ENCODE data around the gene SLC10A7. TPM values are rescaled to one million over a fixed set of nuclear protein-coding genes. Genes with fewer than 3 reads are reported as not detected.

Gene SLC10A7
- total RNA-seq, 1 donor from 2014 or later, result 15.5 TPM

DNA sequence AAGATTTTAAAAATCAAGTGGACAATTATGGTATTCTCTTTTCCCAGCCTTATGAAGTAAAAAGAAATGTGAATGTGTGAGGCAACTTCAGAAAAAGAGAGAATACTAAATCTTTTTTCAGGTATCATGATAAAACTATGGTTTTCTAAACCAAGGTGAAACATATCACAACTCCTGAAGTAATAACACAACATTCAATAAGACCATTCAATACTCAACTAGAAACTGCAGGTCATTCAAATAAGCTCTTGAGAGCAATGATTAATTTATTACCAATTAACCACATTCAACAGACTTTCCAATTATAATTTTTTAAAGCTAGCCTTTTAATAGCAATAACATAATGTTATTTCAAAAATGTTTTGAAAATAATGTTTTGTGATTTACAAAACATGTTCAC, 35.8 kb downstream of the SLC10A7 start:
- H3K4me1 Mint-ChIP-seq, result no peaks in the 10 kb centered on the region
- no peak overlapping the region for H3K27ac Mint-ChIP-seq
- peaks cover 21% of the 10 kb centered on the region for H3K36me3 Mint-ChIP-seq
- no peak for TF ChIP-seq CTCF (IDR thresholded peaks at IDR 0.05; ENCODE audit: unreplicated experiment)
- peaks cover 29% of the 10 kb centered on the region for H3K9me3 Mint-ChIP-seq
- H3K27me3 Mint-ChIP-seq (ENCODE audit: low read depth), result no peaks in the 10 kb centered on the region
- DNase-seq (ENCODE audit: low spot score in 2 of 2, unreplicated experiment in 2 of 2), result no peak
- no peak overlapping the region for H3K4me3 Mint-ChIP-seq

DNA sequence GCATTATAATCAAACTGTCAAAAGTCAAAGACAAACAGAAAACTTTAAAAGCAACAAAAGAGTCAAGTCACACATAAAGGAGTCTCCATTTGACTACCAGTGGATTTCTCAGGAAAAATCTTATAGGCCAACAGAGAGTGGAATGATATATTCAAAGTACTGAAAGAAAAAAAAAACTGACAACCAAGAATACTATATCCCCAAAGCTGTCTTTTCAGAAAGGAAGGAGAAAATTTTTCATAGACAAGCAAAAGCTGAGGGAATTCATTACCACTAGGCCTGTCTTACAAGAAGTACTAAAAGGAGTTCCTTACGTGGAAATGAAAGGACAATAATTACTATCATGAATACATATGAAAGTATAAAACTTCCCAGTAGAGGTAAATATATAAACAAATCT, 39.0 kb downstream of the SLC10A7 start:
- Mint-ChIP-seq H3K4me1 (peaks cover 4% of the 10 kb centered on the region), H3K4me3 (no peak overlapping the region), H3K27ac (no peak overlapping the region), H3K36me3 (peaks cover 26% of the 10 kb centered on the region), H3K9me3 (peaks cover 29% of the 10 kb centered on the region), H3K27me3 (ENCODE audit: low read depth) (no peaks in the 10 kb centered on the region)
- no peak for DNase-seq (ENCODE audit: low spot score in 2 of 2, unreplicated experiment in 2 of 2)
- TF ChIP-seq CTCF (IDR thresholded peaks at IDR 0.05; ENCODE audit: unreplicated experiment), result no peak

DNA sequence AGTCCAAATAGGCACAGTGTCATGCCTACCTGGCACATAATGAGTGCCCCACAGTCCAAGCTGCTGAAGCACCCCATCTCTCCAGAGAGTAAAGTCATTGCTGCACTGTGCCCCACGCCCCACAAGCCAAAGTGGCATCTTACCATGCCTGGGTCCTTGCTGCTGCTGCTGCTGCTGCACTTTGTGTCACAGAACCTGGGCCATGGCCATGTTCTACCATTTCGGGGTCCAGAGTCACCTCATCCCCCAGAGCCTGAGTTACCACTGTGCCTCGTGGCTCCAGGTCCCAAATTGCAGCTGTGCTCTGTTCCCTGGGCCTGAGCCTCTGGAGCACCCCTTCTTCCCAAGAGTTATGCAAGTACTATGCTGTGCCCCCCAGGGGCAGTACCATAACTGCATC, 40.5 kb downstream of the SLC10A7 start:
- H3K36me3 Mint-ChIP-seq, result peaks cover 26% of the 10 kb centered on the region
- H3K4me3 Mint-ChIP-seq, result no peak overlapping the region
- TF ChIP-seq CTCF (IDR thresholded peaks at IDR 0.05; ENCODE audit: unreplicated experiment), result no peak
- H3K27ac Mint-ChIP-seq, result no peak overlapping the region
- peaks cover 29% of the 10 kb centered on the region for H3K9me3 Mint-ChIP-seq
- peaks cover 4% of the 10 kb centered on the region for H3K4me1 Mint-ChIP-seq
- no peak for DNase-seq (ENCODE audit: low spot score in 2 of 2, unreplicated experiment in 2 of 2)
- H3K27me3 Mint-ChIP-seq (ENCODE audit: low read depth), result no peaks in the 10 kb centered on the region

DNA sequence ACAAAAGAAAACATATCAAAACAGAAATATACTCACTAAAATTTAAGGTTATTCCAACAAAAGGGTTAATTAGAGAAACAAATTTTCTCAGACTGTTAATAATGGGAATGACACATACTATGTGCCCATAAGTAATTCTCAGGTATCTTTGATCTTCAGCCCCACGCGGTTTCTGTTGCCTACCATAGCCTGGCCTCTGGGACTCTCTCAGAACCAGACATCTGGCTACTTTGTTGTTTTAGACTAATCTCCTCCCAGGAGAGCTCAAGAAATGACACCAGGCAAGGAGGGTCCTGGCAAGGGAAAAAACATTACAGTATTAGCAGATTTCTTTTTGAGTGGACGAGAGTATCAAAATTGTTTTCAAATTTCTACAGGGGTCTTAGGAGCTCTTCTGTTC, 43.7 kb downstream of the SLC10A7 start:
- peaks cover 16% of the 10 kb centered on the region for H3K36me3 Mint-ChIP-seq
- TF ChIP-seq CTCF (IDR thresholded peaks at IDR 0.05; ENCODE audit: unreplicated experiment), result no peak
- H3K27me3 Mint-ChIP-seq (ENCODE audit: low read depth), result no peaks in the 10 kb centered on the region
- H3K27ac Mint-ChIP-seq, result no peak overlapping the region
- DNase-seq (ENCODE audit: low spot score in 2 of 2, unreplicated experiment in 2 of 2), result no peak
- H3K4me3 Mint-ChIP-seq, result no peak overlapping the region
- H3K9me3 Mint-ChIP-seq, result peaks cover 14% of the 10 kb centered on the region
- peaks cover 4% of the 10 kb centered on the region for H3K4me1 Mint-ChIP-seq

- peaks cover 4% of the 10 kb centered on the region for H3K4me1 Mint-ChIP-seq
- H3K27ac Mint-ChIP-seq, result no peak overlapping the region
- H3K9me3 Mint-ChIP-seq, result peaks cover 4% of the 10 kb centered on the region
- no peak for DNase-seq (ENCODE audit: low spot score in 2 of 2, unreplicated experiment in 2 of 2)
- H3K36me3 Mint-ChIP-seq, result peaks cover 10% of the 10 kb centered on the region
- H3K27me3 Mint-ChIP-seq (ENCODE audit: low read depth), result no peaks in the 10 kb centered on the region
- TF ChIP-seq CTCF (IDR thresholded peaks at IDR 0.05; ENCODE audit: unreplicated experiment), result no peak
- H3K4me3 Mint-ChIP-seq, result no peak overlapping the region
Measured at GRCh38 chr4:146477054-146477453, 44.7 kb downstream of the SLC10A7 start.

DNA sequence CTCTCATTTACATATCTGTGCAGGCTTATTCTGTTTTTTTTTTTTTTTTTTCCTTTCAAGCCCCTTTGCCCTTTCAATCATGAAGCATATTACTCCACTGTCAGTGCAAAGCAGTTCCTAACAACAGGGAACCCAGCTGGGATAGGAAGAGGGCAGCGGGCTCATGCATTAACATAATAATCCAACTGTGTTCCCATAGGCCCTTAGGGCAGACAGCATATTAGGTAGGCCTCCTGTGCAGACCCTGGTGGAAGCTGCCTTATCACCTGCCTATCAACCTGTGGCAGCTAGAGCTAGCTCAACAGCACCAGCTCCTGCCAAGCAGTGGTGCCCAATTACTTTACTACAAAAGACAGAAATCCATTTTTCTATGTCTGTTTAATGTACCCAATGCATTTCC, 49.3 kb downstream of the SLC10A7 start:
- no peak for TF ChIP-seq CTCF (IDR thresholded peaks at IDR 0.05; ENCODE audit: unreplicated experiment)
- Mint-ChIP-seq H3K27ac (no peak overlapping the region), H3K4me3 (no peak overlapping the region), H3K36me3 (no peaks in the 10 kb centered on the region), H3K27me3 (ENCODE audit: low read depth) (no peaks in the 10 kb centered on the region), H3K9me3 (no peaks in the 10 kb centered on the region), H3K4me1 (no peaks in the 10 kb centered on the region)
- no peak for DNase-seq (ENCODE audit: low spot score in 2 of 2, unreplicated experiment in 2 of 2)
